ENCODE data around the gene BTF3.

The BTF3 gene

GRCh38 chr5:73472116-73472515 is 26.1 kb upstream of the BTF3 start:
- no peak overlapping the region for H2AFZ ChIP-seq (ENCODE audit: low read length)

DNA sequence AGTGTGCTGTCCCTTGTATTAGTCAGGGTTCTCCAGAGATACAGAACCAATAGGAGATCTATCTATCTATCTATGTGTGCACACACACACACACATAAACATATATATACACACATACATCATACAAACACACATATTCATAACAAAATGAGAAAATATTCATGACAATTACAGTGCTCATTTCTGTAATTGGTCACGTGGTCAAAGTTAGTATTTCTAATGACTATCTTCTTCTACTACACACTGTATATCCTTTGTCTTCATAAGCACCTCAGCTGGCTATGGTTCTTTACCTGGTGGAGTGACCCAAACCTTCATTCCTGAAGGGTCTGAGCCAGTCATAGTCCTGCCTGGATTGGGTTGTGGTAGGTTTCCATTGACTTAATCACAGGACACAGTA is 17.7 kb upstream of the BTF3 start:
- no peak for TF ChIP-seq EZH2phosphoT487 (IDR thresholded peaks at IDR 0.05; ENCODE audit: borderline replicate concordance)
- TF ChIP-seq, protein P1, sequence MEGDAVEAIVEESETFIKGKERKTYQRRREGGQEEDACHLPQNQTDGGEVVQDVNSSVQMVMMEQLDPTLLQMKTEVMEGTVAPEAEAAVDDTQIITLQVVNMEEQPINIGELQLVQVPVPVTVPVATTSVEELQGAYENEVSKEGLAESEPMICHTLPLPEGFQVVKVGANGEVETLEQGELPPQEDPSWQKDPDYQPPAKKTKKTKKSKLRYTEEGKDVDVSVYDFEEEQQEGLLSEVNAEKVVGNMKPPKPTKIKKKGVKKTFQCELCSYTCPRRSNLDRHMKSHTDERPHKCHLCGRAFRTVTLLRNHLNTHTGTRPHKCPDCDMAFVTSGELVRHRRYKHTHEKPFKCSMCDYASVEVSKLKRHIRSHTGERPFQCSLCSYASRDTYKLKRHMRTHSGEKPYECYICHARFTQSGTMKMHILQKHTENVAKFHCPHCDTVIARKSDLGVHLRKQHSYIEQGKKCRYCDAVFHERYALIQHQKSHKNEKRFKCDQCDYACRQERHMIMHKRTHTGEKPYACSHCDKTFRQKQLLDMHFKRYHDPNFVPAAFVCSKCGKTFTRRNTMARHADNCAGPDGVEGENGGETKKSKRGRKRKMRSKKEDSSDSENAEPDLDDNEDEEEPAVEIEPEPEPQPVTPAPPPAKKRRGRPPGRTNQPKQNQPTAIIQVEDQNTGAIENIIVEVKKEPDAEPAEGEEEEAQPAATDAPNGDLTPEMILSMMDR (conservative IDR thresholded peaks at IDR 0.05; ENCODE audit: low read length), result no peak
- Histone ChIP-seq H3K4me3 (ENCODE audit: low read length, poor library complexity, severe bottlenecking) (no peak overlapping the region), H3K4me2 (ENCODE audit: low read depth, low read length, poor library complexity, severe bottlenecking) (no peak overlapping the region), H3K9me2 (replicated peaks; ENCODE audit: low read depth, low read length) (no peaks in the 10 kb centered on the region), H3K27me3 (ENCODE audit: insufficient read depth, low read length, poor library complexity, severe bottlenecking) (no peaks in the 10 kb centered on the region), H2AFZ (ENCODE audit: low read length) (no peak overlapping the region), H3K9ac (ENCODE audit: low read depth, low read length, poor library complexity, severe bottlenecking) (no peak overlapping the region), H3K36me3 (ENCODE audit: insufficient read depth, low read length) (no peaks in the 10 kb centered on the region), H4K20me1 (ENCODE audit: insufficient read depth, low read length, poor library complexity, severe bottlenecking) (no peaks in the 10 kb centered on the region), H3K79me2 (ENCODE audit: insufficient read depth, low read length) (no peaks in the 10 kb centered on the region), H3F3A (ENCODE audit: low read depth) (no peaks in the 10 kb centered on the region), H3K4me1 (ENCODE audit: insufficient read depth, low read length, poor library complexity, severe bottlenecking) (no peaks in the 10 kb centered on the region), H3K9me3 (ENCODE audit: insufficient read depth, low read depth, low read length) (no peaks in the 10 kb centered on the region)

More at GRCh38 chr5:73472116-73472515, 26.1 kb upstream of the BTF3 start:
- Histone ChIP-seq H3K4me2 (ENCODE audit: low read depth, low read length, poor library complexity, severe bottlenecking) (no peak overlapping the region), H3K9ac (ENCODE audit: low read depth, low read length, poor library complexity, severe bottlenecking) (no peak overlapping the region), H3F3A (ENCODE audit: low read depth) (no peaks in the 10 kb centered on the region), H3K79me2 (ENCODE audit: insufficient read depth, low read length) (no peaks in the 10 kb centered on the region), H3K27me3 (ENCODE audit: insufficient read depth, low read length, poor library complexity, severe bottlenecking) (no peaks in the 10 kb centered on the region), H4K20me1 (ENCODE audit: insufficient read depth, low read length, poor library complexity, severe bottlenecking) (no peaks in the 10 kb centered on the region), H3K9me3 (ENCODE audit: insufficient read depth, low read depth, low read length) (no peaks in the 10 kb centered on the region), H3K4me1 (ENCODE audit: insufficient read depth, low read length, poor library complexity, severe bottlenecking) (no peaks in the 10 kb centered on the region), H3K36me3 (ENCODE audit: insufficient read depth, low read length) (no peaks in the 10 kb centered on the region), H3K4me3 (ENCODE audit: low read length, poor library complexity, severe bottlenecking) (no peak overlapping the region), H3K9me2 (replicated peaks; ENCODE audit: low read depth, low read length) (no peaks in the 10 kb centered on the region)
- TF ChIP-seq, protein P1 (conservative IDR thresholded peaks at IDR 0.05; ENCODE audit: low read length), result no peak
- TF ChIP-seq EZH2phosphoT487 (IDR thresholded peaks at IDR 0.05; ENCODE audit: borderline replicate concordance), result no peak

DNA sequence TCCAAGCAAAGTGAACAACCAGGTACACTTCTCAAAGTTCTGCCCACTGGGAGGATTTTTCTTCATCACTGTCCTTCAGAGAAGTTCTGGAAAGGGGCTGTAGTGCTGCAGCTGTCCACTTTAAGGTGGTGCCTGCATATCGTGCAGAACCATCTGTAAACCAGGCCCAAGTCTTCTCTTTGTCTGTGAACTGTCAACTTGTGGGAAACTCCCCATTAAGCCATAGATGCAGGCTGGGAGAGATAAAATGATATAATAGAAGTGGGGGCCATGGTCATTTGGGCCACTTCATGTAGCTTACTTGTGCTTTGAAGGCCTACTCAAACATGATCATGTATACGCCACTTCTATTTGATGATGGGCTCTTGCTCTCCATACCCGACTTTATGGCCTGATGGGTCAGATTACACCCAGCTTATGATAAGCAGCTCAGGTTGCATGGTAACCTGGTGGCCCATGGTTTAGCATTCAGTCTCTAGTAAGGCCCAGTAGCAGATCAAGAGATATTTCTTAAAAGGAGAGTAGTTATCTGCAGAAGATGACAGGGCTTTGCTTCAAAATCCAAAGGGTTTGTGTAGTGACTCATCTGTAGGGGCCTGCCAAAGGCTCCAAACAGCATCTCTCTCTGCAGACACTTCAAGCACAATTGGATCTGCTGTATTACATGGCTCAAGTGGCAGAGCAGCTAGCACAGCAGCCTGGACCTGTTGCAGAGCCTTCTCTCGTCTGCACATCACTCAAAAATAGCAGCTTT is 15.7 kb upstream of the BTF3 start:
- no peak overlapping the region for H3K9ac ChIP-seq (ENCODE audit: low read depth, low read length, poor library complexity, severe bottlenecking)
- H3K27me3 ChIP-seq (ENCODE audit: insufficient read depth, low read length, poor library complexity, severe bottlenecking), result no peaks in the 10 kb centered on the region
- H3K9me2 ChIP-seq (replicated peaks; ENCODE audit: low read depth, low read length), result no peaks in the 10 kb centered on the region
- H3K4me1 ChIP-seq (ENCODE audit: insufficient read depth, low read length, poor library complexity, severe bottlenecking), result no peaks in the 10 kb centered on the region
- H3K9me3 ChIP-seq (ENCODE audit: insufficient read depth, low read depth, low read length), result no peaks in the 10 kb centered on the region
- H3K4me3 ChIP-seq (ENCODE audit: low read length, poor library complexity, severe bottlenecking), result no peak overlapping the region
- no peak overlapping the region for H2AFZ ChIP-seq (ENCODE audit: low read length)
- H3K4me2 ChIP-seq (ENCODE audit: low read depth, low read length, poor library complexity, severe bottlenecking), result no peak overlapping the region
- no peaks in the 10 kb centered on the region for H4K20me1 ChIP-seq (ENCODE audit: insufficient read depth, low read length, poor library complexity, severe bottlenecking)
- no peaks in the 10 kb centered on the region for H3F3A ChIP-seq (ENCODE audit: low read depth)
- no peaks in the 10 kb centered on the region for H3K36me3 ChIP-seq (ENCODE audit: insufficient read depth, low read length)
- no peak for TF ChIP-seq EZH2phosphoT487 (IDR thresholded peaks at IDR 0.05; ENCODE audit: borderline replicate concordance)
- TF ChIP-seq, protein P1 (conservative IDR thresholded peaks at IDR 0.05; ENCODE audit: low read length), result no peak
- H3K79me2 ChIP-seq (ENCODE audit: insufficient read depth, low read length), result no peaks in the 10 kb centered on the region
